ENCODE results near the gene MGAT5B.
"Not testable (repeated sequence)": the region's sequence is repeated elsewhere in the genome, so short reads cannot be mapped to it uniquely, and the experiment has no call there.

The MGAT5B gene

GRCh38 chr17:76847031-76847430 lies 21.2 kb upstream of the MGAT5B start:
- no peak for DNase-seq (ENCODE audit: low spot score)

GRCh38 chr17:76848670-76849069 lies 19.5 kb upstream of the MGAT5B start:
- DNase-seq (ENCODE audit: low spot score): no peak

GRCh38 chr17:76849160-76849559 lies 19.0 kb upstream of the MGAT5B start:
- DNase-seq (ENCODE audit: low spot score): not testable (repeated sequence)

GRCh38 chr17:76852843-76853242 lies 15.4 kb upstream of the MGAT5B start:
- no peak for DNase-seq (ENCODE audit: low spot score)

- no peak for DNase-seq (ENCODE audit: low spot score)
Measured at GRCh38 chr17:76855105-76855504, 13.1 kb upstream of the MGAT5B start.

GRCh38 chr17:76862079-76862478 lies 6.1 kb upstream of the MGAT5B start:
- DNase-seq (ENCODE audit: low spot score): no peak

- no peak for DNase-seq (ENCODE audit: low spot score)
Measured at GRCh38 chr17:76862494-76862893, 5.7 kb upstream of the MGAT5B start.

- DNase-seq (ENCODE audit: low spot score): no peak
Measured at GRCh38 chr17:76864024-76864423, 4.2 kb upstream of the MGAT5B start.

- no peak for DNase-seq (ENCODE audit: low spot score)
Measured at GRCh38 chr17:76865174-76865573, 3.0 kb upstream of the MGAT5B start.

GRCh38 chr17:76866203-76866602 lies 2.0 kb upstream of the MGAT5B start:
- no peak for DNase-seq (ENCODE audit: low spot score)

- no peak for DNase-seq (ENCODE audit: low spot score)
Measured at GRCh38 chr17:76866774-76867577, 1.2 kb upstream of the MGAT5B start.

GRCh38 chr17:76867578-76868175 lies 527 bp upstream of the MGAT5B start:
- DNase-seq (ENCODE audit: low spot score): no peak

GRCh38 chr17:76868669-76869495 lies 678 bp downstream of the MGAT5B start:
- DNase-seq (ENCODE audit: low spot score): no peak

GRCh38 chr17:76869496-76870376 lies 1.5 kb downstream of the MGAT5B start:
- no peak for DNase-seq (ENCODE audit: low spot score)

- DNase-seq (ENCODE audit: low spot score): no peak
Measured at GRCh38 chr17:76870377-76870714, 2.1 kb downstream of the MGAT5B start.

- DNase-seq (ENCODE audit: low spot score): no peak
Measured at GRCh38 chr17:76871668-76872067, 3.5 kb downstream of the MGAT5B start.

GRCh38 chr17:76872221-76872873 lies 4.1 kb downstream of the MGAT5B start:
- no peak for DNase-seq (ENCODE audit: low spot score)

GRCh38 chr17:76872874-76873221 lies 4.6 kb downstream of the MGAT5B start:
- no peak for DNase-seq (ENCODE audit: low spot score)

GRCh38 chr17:76873856-76874255 lies 5.7 kb downstream of the MGAT5B start:
- DNase-seq (ENCODE audit: low spot score): no peak

- DNase-seq (ENCODE audit: low spot score): no peak
Measured at GRCh38 chr17:76877437-76877836, 9.2 kb downstream of the MGAT5B start.

- no peak for DNase-seq (ENCODE audit: low spot score)
Measured at GRCh38 chr17:76878568-76878967, 10.4 kb downstream of the MGAT5B start.

GRCh38 chr17:76879254-76879653 lies 11.1 kb downstream of the MGAT5B start:
- DNase-seq (ENCODE audit: low spot score): no peak

Measured in CD4-positive, alpha-beta T cell treated with Interleukin-2 at 100 ng/mL for 4 hours (primary cell).